Ascending aorta (tissue), 2 donors: ENCODE data around the gene ZNF555. TPM values are rescaled to one million over a fixed set of nuclear protein-coding genes. Genes with fewer than 3 reads are reported as not detected.
"Not testable (repeated sequence)": the region's sequence is repeated elsewhere in the genome, so short reads cannot be mapped to it uniquely, and the experiment has no call there.

Experiments used
- DNase-seq, 2 donors: peaks; one replicate each; pipeline ENCODE4 v3.0.0-alpha.2; 2019; ENCODE audit warnings: low spot score in 2 of 2
- H3K27ac ChIP-seq, 2 donors: fragments of 200-600 bp; sonication (generic); one replicate each; pipeline ENCODE4 v1.5.1; 2016 to 2017; ENCODE audit warnings: mild to moderate bottlenecking in 1 of 2
- H3K27me3 ChIP-seq: fragments of 200-600 bp; sonication (generic); one replicate; pipeline ENCODE4 v1.5.1; 2017
- H3K36me3 ChIP-seq, 2 donors: fragments of 200-600 bp; sonication (generic); one replicate each; pipeline ENCODE4 v1.5.1; 2016
- H3K4me1 ChIP-seq, 2 donors: fragments of 200-600 bp; sonication (generic); one replicate each; pipeline ENCODE4 v1.5.1; 2016 to 2017; ENCODE audit warnings: mild to moderate bottlenecking in 1 of 2
- H3K4me3 ChIP-seq, 2 donors: fragments of 200-600 bp; sonication (generic); one replicate each; pipeline ENCODE4 v1.5.1; 2016 to 2017; ENCODE audit warnings: mild to moderate bottlenecking in 1 of 2
- H3K9me3 ChIP-seq, 2 donors: fragments of 200-600 bp; sonication (generic); one replicate each; pipeline ENCODE4 v1.5.1; 2016
- CTCF ChIP-seq, 3 experiments: fragments of 200-600 bp in 2 of 3; fragments of 450-650 bp in 1 of 3; sonication (generic) in 2 of 3; IDR thresholded peaks; one replicate each; pipeline ENCODE4 v1.5.1; 2016 to 2019; ENCODE audit warnings: antibody characterized with exemption in 3 of 3, mild to moderate bottlenecking in 1 of 3, moderate library complexity in 1 of 3
- intact Hi-C: fragments of 100-400 bp; cut with DNase I; formaldehyde crosslinking; loops from one replicate; pipeline ENCODE4 v1.15.1; 2023
- total RNA-seq: library from RNA; depleted of rRNA; stranded (reverse); fragments of >200 nt; gene quantifications from one replicate; pipeline ENCODE4 v1.1.0, GENCODE V29; 2016

ZNF555 gene
- total RNA-seq, 1 donor from 2014 or later = 6.8 TPM

- no peak for TF ChIP-seq CTCF (IDR thresholded peaks at IDR 0.05)
- H3K9me3 ChIP-seq = no peaks in the 10 kb centered on the region
- no peaks in the 10 kb centered on the region for H3K36me3 ChIP-seq
- peak overlapping the region in 1 of 2 donors; percentile 51 for H3K4me3 ChIP-seq
- H3K27me3 ChIP-seq = no peaks in the 10 kb centered on the region
- no peak overlapping the region for H3K27ac ChIP-seq
- intact Hi-C loops = loop anchor here (2.0 kb wide), 1 partner anchor 274 kb away; no protein-coding TSS in a partner anchor
- no peak for DNase-seq
- H3K4me1 ChIP-seq = no peaks in the 10 kb centered on the region
Observed at GRCh38 chr19:2888731-2889224, 47.5 kb downstream of the ZNF555 start.

- H3K4me3 ChIP-seq, H3K9me3 ChIP-seq, H3K27ac ChIP-seq, H3K36me3 ChIP-seq, intact Hi-C loops, H3K4me1 ChIP-seq, DNase-seq, H3K27me3 ChIP-seq: not testable (repeated sequence)
Observed at GRCh38 chr19:2890531-2890930, 49.3 kb downstream of the ZNF555 start.

GRCh38 chr19:2896694-2897093 lies 55.4 kb downstream of the ZNF555 start:
- Histone ChIP-seq H3K27me3 (no peaks in the 10 kb centered on the region), H3K4me1 (peaks cover 0 to 3% of the 10 kb centered on the region in 2 donors), H3K36me3 (no peaks in the 10 kb centered on the region), H3K9me3 (no peaks in the 10 kb centered on the region), H3K4me3 (no peak overlapping the region), H3K27ac (no peak overlapping the region)
- intact Hi-C loops = no loop called here
- DNase-seq = no peak
- no peak for TF ChIP-seq CTCF (IDR thresholded peaks at IDR 0.05)

GRCh38 chr19:2900296-2901252 lies 59.3 kb downstream of the ZNF555 start, which contains the start of gene ZNF57:
ZNF57 (plus strand) TSS chr19:2900928; CDS start chr19:2901046, 118 bp downstream.
- H3K9me3 ChIP-seq = no peaks in the 10 kb centered on the region
- intact Hi-C loops = loop anchor here (1.0 kb wide), 4 partner anchors 45 to 135 kb away; partner anchors contain the start of genes THOP1 and ZNF555
- no peaks in the 10 kb centered on the region for H3K36me3 ChIP-seq
- peaks cover 0 to 3% of the 10 kb centered on the region in 2 donors for H3K4me1 ChIP-seq
- peak; percentile 99 to 100 for DNase-seq
- TF ChIP-seq CTCF (IDR thresholded peaks at IDR 0.05) = peak in 1 of 3 experiments; percentile 12
- no peaks in the 10 kb centered on the region for H3K27me3 ChIP-seq
- H3K27ac ChIP-seq = peak within 1 kb of the TSS; percentile 63 to 69
- peak within 1 kb of the TSS; percentile 71 to 82 for H3K4me3 ChIP-seq

- intact Hi-C loops = no loop called here
- no peak for TF ChIP-seq CTCF (IDR thresholded peaks at IDR 0.05)
- no peak for DNase-seq
Observed at GRCh38 chr19:2902590-2903218, 61.4 kb downstream of the ZNF555 start.

GRCh38 chr19:2903326-2903725 lies 62.1 kb downstream of the ZNF555 start:
- H3K4me1 ChIP-seq, H3K9me3 ChIP-seq, H3K27me3 ChIP-seq, intact Hi-C loops, DNase-seq, H3K36me3 ChIP-seq, H3K4me3 ChIP-seq, H3K27ac ChIP-seq: not testable (repeated sequence)

More at GRCh38 chr19:2902590-2903218, 61.4 kb downstream of the ZNF555 start:
- no peaks in the 10 kb centered on the region for H3K27me3 ChIP-seq
- H3K27ac ChIP-seq = no peak overlapping the region
- H3K4me1 ChIP-seq = peaks cover 0 to 3% of the 10 kb centered on the region in 2 donors
- H3K9me3 ChIP-seq = no peaks in the 10 kb centered on the region
- H3K36me3 ChIP-seq = no peaks in the 10 kb centered on the region
- no peak overlapping the region for H3K4me3 ChIP-seq
